Endothelial cell of umbilical vein (primary cell): ENCODE data around the gene PWP1. TPM values are rescaled to one million over a fixed set of nuclear protein-coding genes. Genes with fewer than 3 reads are reported as not detected.

Experiments used
- BruUV-seq: library from RNA; stranded (reverse); fragments of 400-500 nt; replicated peaks from 2 replicates; lab custom pipeline; 2021; lab: Mats Ljungman, UMichigan
- CTCF ChIA-PET: fragments of 300-600, 350-600 bp; sonication (Branson Sonifier 250); formaldehyde crosslinking; loops from one replicate; lab custom pipeline; 2021; ENCODE audit warnings: antibody characterized with exemption, inconsistent platforms; lab: Charles Lee
- POLR2A ChIA-PET: fragments of 300-600, 350-600 bp; sonication (Branson Sonifier 250); formaldehyde crosslinking; loops from one replicate; lab custom pipeline; 2021; ENCODE audit warnings: antibody characterized with exemption, inconsistent platforms; lab: Charles Lee
- DNase-seq: peaks from one replicate; pipeline ENCODE4 v3.0.0-alpha.2; 2011; ENCODE audit warnings: low read depth, low spot score
- FAIRE-seq: peaks from 2 replicates; lab custom pipeline; 2011; peaks lifted over from hg19 to GRCh38; lab: Jason Lieb, UNC
- H2AFZ ChIP-seq: 2 replicates; pipeline ENCODE4 v1.6.0; 2012; ENCODE audit warnings: low read depth, low read length, control low read depth, inconsistent platforms
- H3K27ac ChIP-seq: 2 replicates; pipeline ENCODE4 v1.5.1; 2011; ENCODE audit warnings: low read depth, mild to moderate bottlenecking, control low read depth, low read length, moderate library complexity; ENCODE audit not compliant: insufficient read depth
- H3K27me3 ChIP-seq, 2 experiments: 2 replicates each; pipeline versions ENCODE4 v1.6.0 to v1.6.1; 2011; ENCODE audit warnings: low read length in 2 of 2, mixed read lengths in 1 of 2; ENCODE audit not compliant: control insufficient read depth in 2 of 2, insufficient read depth in 2 of 2
- H3K36me3 ChIP-seq, 2 experiments: 2 replicates in 1 of 2; 3 replicates in 1 of 2; pipeline ENCODE4 v1.5.1; 2011; ENCODE audit warnings: low read length in 2 of 2, mild to moderate bottlenecking in 1 of 2, moderate library complexity in 1 of 2; ENCODE audit not compliant: control insufficient read depth in 2 of 2, insufficient read depth in 2 of 2; ENCODE audit errors: extremely low read depth in 1 of 2
- H3K4me1 ChIP-seq: 3 replicates; pipeline ENCODE4 v1.5.1; 2011; ENCODE audit warnings: mild to moderate bottlenecking, low read length; ENCODE audit not compliant: control insufficient read depth, insufficient read depth; ENCODE audit errors: extremely low read depth
- H3K4me2 ChIP-seq: 2 replicates; pipeline ENCODE4 v1.6.1; 2011; ENCODE audit warnings: low read length, control low read depth, mixed read lengths; ENCODE audit not compliant: insufficient read depth
- H3K4me3 ChIP-seq, 3 experiments: fragments of 200-600 bp in 1 of 3; sonication (generic), shearing (Covaris generic) in 1 of 3; replicated peaks in 1 of 3; 2 replicates each; pipeline ENCODE4 v1.5.1; 2011 to 2016; ENCODE audit warnings: control low read depth in 3 of 3, low read length in 3 of 3, mild to moderate bottlenecking in 2 of 3, inconsistent platforms in 1 of 3, low read depth in 1 of 3, moderate library complexity in 1 of 3; ENCODE audit not compliant: insufficient read depth in 1 of 3
- H3K79me2 ChIP-seq: 2 replicates; pipeline ENCODE4 v1.6.0; 2012; ENCODE audit warnings: low read length, inconsistent platforms; ENCODE audit not compliant: control insufficient read depth, insufficient read depth
- H3K9ac ChIP-seq: replicated peaks from 2 replicates; pipeline ENCODE3; 2011; ENCODE audit warnings: low read length, control low read depth; ENCODE audit not compliant: insufficient read depth; ENCODE audit errors: extremely low read depth
- H3K9me1 ChIP-seq: replicated peaks from 3 replicates; pipeline ENCODE4 v1.6.0; 2011; ENCODE audit warnings: mild to moderate bottlenecking, low read length; ENCODE audit not compliant: control insufficient read depth, insufficient read depth; ENCODE audit errors: extremely low read depth
- H3K9me3 ChIP-seq: replicated peaks from 2 replicates; pipeline ENCODE4 v1.5.1; 2012; ENCODE audit warnings: low read length, inconsistent platforms; ENCODE audit not compliant: control insufficient read depth, insufficient read depth
- H4K20me1 ChIP-seq: replicated peaks from 2 replicates; pipeline ENCODE3; 2011; ENCODE audit warnings: mild to moderate bottlenecking, low read length; ENCODE audit not compliant: control insufficient read depth, insufficient read depth; ENCODE audit errors: extremely low read depth
- CTCF ChIP-seq, 2 donors: IDR thresholded peaks; 1 replicate in 1 of 2; 2 replicates in 1 of 2; pipeline ENCODE4 v1.5.1; 2011; ENCODE audit warnings: low read length in 2 of 2, mild to moderate bottlenecking in 2 of 2, moderate library complexity in 2 of 2, control low read depth in 1 of 2, inconsistent platforms in 1 of 2, low read depth in 1 of 2; ENCODE audit not compliant: insufficient read depth in 1 of 2; ENCODE audit errors: extremely low read depth in 1 of 2
- EZH2 ChIP-seq: IDR thresholded peaks from 2 replicates; pipeline ENCODE4 v1.6.1; 2012; ENCODE audit warnings: borderline replicate concordance, low read depth, mild to moderate bottlenecking, moderate library complexity, low read length, inconsistent platforms; ENCODE audit not compliant: severe bottlenecking
- FOS ChIP-seq: IDR thresholded peaks from 2 replicates; pipeline ENCODE4 v1.6.1; 2011; ENCODE audit warnings: mild to moderate bottlenecking, low read length, moderate library complexity, borderline replicate concordance; ENCODE audit not compliant: insufficient read depth
- GATA2 ChIP-seq: IDR thresholded peaks from 2 replicates; pipeline ENCODE4 v1.7.0; 2011; ENCODE audit warnings: low read depth, mild to moderate bottlenecking, moderate library complexity, mixed read lengths, low read length; ENCODE audit not compliant: insufficient read length, insufficient read depth
- JUN ChIP-seq: IDR thresholded peaks from 2 replicates; pipeline ENCODE4 v1.6.1; 2011; ENCODE audit warnings: borderline replicate concordance, low read depth; ENCODE audit not compliant: insufficient read length, insufficient read depth
- MAX ChIP-seq: IDR thresholded peaks from 2 replicates; pipeline ENCODE4 v1.6.1; 2011; ENCODE audit not compliant: insufficient read depth, insufficient read length
- MYC ChIP-seq: IDR thresholded peaks from one replicate; pipeline ENCODE4 v1.6.1; 2011; ENCODE audit warnings: mild to moderate bottlenecking, low read depth, low read length
- POLR2A ChIP-seq: IDR thresholded peaks from 2 replicates; pipeline ENCODE4 v1.6.1; 2012; ENCODE audit warnings: low read depth, mild to moderate bottlenecking, control low read depth, low read length
- POLR2AphosphoS5 ChIP-seq: IDR thresholded peaks from 2 replicates; pipeline ENCODE4 v1.6.1; 2012; ENCODE audit warnings: low read depth, mild to moderate bottlenecking, control low read depth, low read length, moderate library complexity; ENCODE audit not compliant: insufficient read depth
- dilution Hi-C: fragments of 300-500 bp; cut with MboI; formaldehyde crosslinking; loops from one replicate; pipeline ENCODE4 v1.15.0; 2019; ENCODE audit warnings: low sequenced_read_pairs; ENCODE audit not compliant: extremely low pct_ligation_motif_present
- intact Hi-C: fragments of 100-400 bp; cut with micrococcal nuclease; formaldehyde crosslinking; loops from one replicate; pipeline ENCODE4 v1.10.0; 2022
- polyA plus RNA-seq, 4 experiments: library from polyadenylated mRNA; depleted of rRNA in 3 of 4; stranded (reverse) in 3 of 4; unstranded in 1 of 4; fragments of >200 nt; gene quantifications; 2 replicates each; pipeline versions ENCODE4 v1.2.1 to v1.2.3, GENCODE V29; 2011 to 2012; ENCODE audit warnings: missing spikeins in 1 of 4
- total RNA-seq: library from RNA; stranded (reverse); gene quantifications from 2 replicates; pipeline ENCODE4 v1.2.3, GENCODE V29; 2021

PWP1 gene
- total and polyA plus RNA-seq, 2 donors (not counting 3 experiments of a cell fraction or from before 2014, with no cell fraction given), result 70.8 to 154 TPM

GRCh38 chr12:107654873-107655272, 30.7 kb upstream of the PWP1 start:
- Histone ChIP-seq H2AFZ (no peak overlapping the region), H3K4me2 (no peak overlapping the region)

More at GRCh38 chr12:107654873-107655272, 30.7 kb upstream of the PWP1 start:
- Histone ChIP-seq H4K20me1 (no peaks in the 10 kb centered on the region), H3K9ac (no peak overlapping the region), H3K9me3 (no peaks in the 10 kb centered on the region), H3K4me1 (no peaks in the 10 kb centered on the region), H3K79me2 (no peaks in the 10 kb centered on the region), H3K9me1 (no peaks in the 10 kb centered on the region), H3K27ac (no peak overlapping the region), H3K36me3 (no peaks in the 10 kb centered on the region), H3K27me3 (no peaks in the 10 kb centered on the region), H3K4me3 (no peak overlapping the region)
- FAIRE-seq (no peak), DNase-seq (no peak)
- no TSS peak for BruUV-seq
- intact Hi-C loops, result no loop called here
- ChIA-PET CTCF (interaction anchor here (1.8 to 2.6 kb wide), 3 partner anchors 16 to 230 kb away, joined by 5 to 9 read pairs (median 9); no protein-coding TSS in a partner anchor), POLR2A (no interaction called here)
- no peak for TF ChIP-seq CTCF (IDR thresholded peaks at IDR 0.05; ENCODE audit: extremely low read depth in 1 of 2, insufficient read depth in 1 of 2, low read depth in 1 of 2, low read length in 2 of 2)
- TF ChIP-seq EZH2, result no peak
- no peak for TF ChIP-seq POLR2AphosphoS5
- TF ChIP-seq POLR2A, result no peak
- no peak for TF ChIP-seq GATA2
- TF ChIP-seq JUN, result no peak
- no peak for TF ChIP-seq MAX
- TF ChIP-seq MYC, result no peak
- no peak for TF ChIP-seq FOS
- dilution Hi-C loops, result no loop called here
